Measurements from ENCODE around the gene TXLNG. TPM values are rescaled to one million over a fixed set of nuclear protein-coding genes. Genes with fewer than 3 reads are reported as not detected.
A peak's percentile ranks its signal among the peaks of the same experiment; 100 is the strongest.

TXLNG gene
- total and polyA plus RNA-seq, 2 of the 13 experiments (the other 11 are each of a cell fraction or from before 2014, with no cell fraction given): 13.1 to 15.5 TPM

DNA sequence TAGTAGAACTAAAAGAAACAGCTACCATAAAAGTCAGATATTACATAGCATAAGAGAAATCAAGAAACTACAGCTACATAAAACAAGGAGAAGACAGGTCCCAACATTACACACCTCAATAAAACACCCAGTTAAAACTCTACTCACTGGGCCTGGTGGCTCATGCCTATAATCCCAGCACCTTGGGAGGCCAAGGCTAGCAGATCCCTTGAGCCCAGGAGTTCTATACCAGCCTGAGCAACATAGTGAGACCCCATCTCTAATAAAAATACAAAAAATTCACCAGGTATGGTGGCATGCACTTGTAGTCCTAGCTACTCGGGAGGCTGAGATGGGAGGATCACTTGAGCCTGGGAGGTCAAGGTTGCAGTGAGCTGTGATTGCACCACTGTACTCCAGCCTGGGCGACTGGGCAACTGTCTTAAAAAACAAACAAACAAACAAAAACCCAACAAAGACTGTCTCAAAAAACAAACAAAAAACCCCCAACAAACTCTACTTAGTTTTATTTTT lies 15.2 kb upstream of the TXLNG start (continued):
- TF ChIP-seq HNRNPH1 (optimal IDR thresholded peaks at IDR 0.05; ENCODE audit: low read depth, low read length): no peak
- TF ChIP-seq FOXP1 (IDR thresholded peaks at IDR 0.05): no peak
- 0 out of 2 replicates have a peak, but pooled peaks have one; percentile 8 for TF ChIP-seq FOXP1 (CRISPR knock-in tag; IDR thresholded peaks at IDR 0.05)
- no peak for TF ChIP-seq NR2F6 (IDR thresholded peaks at IDR 0.05)
- peak; percentile 26; the same call in 1 of the 2 replicates for TF ChIP-seq NR2F6 (CRISPR knock-in tag; IDR thresholded peaks at IDR 0.05)
- TF ChIP-seq, protein P1, sequence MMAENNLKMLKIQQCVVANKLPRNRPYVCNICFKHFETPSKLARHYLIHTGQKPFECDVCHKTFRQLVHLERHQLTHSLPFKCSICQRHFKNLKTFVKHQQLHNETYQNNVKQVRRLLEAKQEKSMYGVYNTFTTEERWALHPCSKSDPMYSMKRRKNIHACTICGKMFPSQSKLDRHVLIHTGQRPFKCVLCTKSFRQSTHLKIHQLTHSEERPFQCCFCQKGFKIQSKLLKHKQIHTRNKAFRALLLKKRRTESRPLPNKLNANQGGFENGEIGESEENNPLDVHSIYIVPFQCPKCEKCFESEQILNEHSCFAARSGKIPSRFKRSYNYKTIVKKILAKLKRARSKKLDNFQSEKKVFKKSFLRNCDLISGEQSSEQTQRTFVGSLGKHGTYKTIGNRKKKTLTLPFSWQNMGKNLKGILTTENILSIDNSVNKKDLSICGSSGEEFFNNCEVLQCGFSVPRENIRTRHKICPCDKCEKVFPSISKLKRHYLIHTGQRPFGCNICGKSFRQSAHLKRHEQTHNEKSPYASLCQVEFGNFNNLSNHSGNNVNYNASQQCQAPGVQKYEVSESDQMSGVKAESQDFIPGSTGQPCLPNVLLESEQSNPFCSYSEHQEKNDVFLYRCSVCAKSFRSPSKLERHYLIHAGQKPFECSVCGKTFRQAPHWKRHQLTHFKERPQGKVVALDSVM (CRISPR knock-in tag; IDR thresholded peaks at IDR 0.05): peak; percentile 97
- TF ChIP-seq, protein P2, sequence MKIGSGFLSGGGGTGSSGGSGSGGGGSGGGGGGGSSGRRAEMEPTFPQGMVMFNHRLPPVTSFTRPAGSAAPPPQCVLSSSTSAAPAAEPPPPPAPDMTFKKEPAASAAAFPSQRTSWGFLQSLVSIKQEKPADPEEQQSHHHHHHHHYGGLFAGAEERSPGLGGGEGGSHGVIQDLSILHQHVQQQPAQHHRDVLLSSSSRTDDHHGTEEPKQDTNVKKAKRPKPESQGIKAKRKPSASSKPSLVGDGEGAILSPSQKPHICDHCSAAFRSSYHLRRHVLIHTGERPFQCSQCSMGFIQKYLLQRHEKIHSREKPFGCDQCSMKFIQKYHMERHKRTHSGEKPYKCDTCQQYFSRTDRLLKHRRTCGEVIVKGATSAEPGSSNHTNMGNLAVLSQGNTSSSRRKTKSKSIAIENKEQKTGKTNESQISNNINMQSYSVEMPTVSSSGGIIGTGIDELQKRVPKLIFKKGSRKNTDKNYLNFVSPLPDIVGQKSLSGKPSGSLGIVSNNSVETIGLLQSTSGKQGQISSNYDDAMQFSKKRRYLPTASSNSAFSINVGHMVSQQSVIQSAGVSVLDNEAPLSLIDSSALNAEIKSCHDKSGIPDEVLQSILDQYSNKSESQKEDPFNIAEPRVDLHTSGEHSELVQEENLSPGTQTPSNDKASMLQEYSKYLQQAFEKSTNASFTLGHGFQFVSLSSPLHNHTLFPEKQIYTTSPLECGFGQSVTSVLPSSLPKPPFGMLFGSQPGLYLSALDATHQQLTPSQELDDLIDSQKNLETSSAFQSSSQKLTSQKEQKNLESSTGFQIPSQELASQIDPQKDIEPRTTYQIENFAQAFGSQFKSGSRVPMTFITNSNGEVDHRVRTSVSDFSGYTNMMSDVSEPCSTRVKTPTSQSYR (CRISPR knock-in tag; IDR thresholded peaks at IDR 0.05; ENCODE audit: borderline replicate concordance): no peak
- TF ChIP-seq, protein P3, sequence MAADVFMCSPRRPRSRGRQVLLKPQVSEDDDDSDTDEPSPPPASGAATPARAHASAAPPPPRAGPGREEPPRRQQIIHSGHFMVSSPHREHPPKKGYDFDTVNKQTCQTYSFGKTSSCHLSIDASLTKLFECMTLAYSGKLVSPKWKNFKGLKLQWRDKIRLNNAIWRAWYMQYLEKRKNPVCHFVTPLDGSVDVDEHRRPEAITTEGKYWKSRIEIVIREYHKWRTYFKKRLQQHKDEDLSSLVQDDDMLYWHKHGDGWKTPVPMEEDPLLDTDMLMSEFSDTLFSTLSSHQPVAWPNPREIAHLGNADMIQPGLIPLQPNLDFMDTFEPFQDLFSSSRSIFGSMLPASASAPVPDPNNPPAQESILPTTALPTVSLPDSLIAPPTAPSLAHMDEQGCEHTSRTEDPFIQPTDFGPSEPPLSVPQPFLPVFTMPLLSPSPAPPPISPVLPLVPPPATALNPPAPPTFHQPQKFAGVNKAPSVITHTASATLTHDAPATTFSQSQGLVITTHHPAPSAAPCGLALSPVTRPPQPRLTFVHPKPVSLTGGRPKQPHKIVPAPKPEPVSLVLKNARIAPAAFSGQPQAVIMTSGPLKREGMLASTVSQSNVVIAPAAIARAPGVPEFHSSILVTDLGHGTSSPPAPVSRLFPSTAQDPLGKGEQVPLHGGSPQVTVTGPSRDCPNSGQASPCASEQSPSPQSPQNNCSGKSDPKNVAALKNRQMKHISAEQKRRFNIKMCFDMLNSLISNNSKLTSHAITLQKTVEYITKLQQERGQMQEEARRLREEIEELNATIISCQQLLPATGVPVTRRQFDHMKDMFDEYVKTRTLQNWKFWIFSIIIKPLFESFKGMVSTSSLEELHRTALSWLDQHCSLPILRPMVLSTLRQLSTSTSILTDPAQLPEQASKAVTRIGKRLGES (CRISPR knock-in tag; IDR thresholded peaks at IDR 0.05; ENCODE audit: borderline replicate concordance): no peak
- TF ChIP-seq, protein P4, sequence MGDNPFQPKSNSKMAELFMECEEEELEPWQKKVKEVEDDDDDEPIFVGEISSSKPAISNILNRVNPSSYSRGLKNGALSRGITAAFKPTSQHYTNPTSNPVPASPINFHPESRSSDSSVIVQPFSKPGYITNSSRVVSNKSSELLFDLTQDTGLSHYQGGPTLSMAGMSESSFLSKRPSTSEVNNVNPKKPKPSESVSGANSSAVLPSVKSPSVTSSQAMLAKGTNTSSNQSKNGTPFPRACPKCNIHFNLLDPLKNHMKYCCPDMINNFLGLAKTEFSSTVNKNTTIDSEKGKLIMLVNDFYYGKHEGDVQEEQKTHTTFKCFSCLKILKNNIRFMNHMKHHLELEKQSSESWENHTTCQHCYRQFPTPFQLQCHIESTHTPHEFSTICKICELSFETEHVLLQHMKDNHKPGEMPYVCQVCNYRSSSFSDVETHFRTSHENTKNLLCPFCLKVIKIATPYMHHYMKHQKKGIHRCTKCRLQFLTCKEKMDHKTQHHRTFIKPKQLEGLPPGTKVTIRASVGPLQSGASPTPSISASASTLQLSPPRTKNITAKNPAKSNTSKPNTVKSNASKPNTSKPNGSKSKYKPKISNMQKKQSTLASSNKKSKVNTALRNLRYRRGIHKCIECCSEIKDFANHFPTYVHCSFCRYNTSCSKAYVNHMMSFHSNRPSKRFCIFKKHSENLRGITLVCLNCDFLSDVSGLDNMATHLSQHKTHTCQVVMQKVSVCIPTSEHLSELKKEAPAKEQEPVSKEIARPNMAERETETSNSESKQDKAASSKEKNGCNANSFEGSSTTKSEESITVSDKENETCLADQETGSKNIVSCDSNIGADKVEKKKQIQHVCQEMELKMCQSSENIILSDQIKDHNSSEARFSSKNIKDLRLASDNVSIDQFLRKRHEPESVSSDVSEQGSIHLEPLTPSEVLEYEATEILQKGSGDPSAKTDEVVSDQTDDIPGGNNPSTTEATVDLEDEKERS (CRISPR knock-in tag; IDR thresholded peaks at IDR 0.05): 0 out of 2 replicates have a peak, but pooled peaks have one; percentile 29
- TF ChIP-seq ZNF30 (CRISPR knock-in tag; IDR thresholded peaks at IDR 0.05): no peak
- TF ChIP-seq, protein P5, sequence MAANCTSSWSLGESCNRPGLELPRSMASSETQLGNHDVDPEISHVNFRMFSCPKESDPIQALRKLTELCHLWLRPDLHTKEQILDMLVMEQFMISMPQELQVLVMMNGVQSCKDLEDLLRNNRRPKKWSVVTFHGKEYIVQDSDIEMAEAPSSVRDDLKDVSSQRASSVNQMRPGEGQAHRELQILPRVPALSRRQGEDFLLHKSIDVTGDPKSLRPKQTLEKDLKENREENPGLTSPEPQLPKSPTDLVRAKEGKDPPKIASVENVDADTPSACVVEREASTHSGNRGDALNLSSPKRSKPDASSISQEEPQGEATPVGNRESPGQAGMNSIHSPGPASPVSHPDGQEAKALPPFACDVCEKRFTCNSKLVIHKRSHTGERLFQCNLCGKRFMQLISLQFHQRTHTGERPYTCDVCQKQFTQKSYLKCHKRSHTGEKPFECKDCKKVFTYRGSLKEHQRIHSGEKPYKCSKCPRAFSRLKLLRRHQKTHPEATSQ (CRISPR knock-in tag; IDR thresholded peaks at IDR 0.05; ENCODE audit: borderline replicate concordance): no peak
- TF ChIP-seq THAP11 (CRISPR knock-in tag; IDR thresholded peaks at IDR 0.05): no peak
- no peak for TF ChIP-seq ZNF3 (CRISPR knock-in tag; IDR thresholded peaks at IDR 0.05)
- peak; percentile 94 for TF ChIP-seq ZNF460 (CRISPR knock-in tag; IDR thresholded peaks at IDR 0.05; ENCODE audit: borderline replicate concordance)
